Head of caudate nucleus (tissue), 42 donors: ENCODE measurements around the gene KANK2.

Source experiments
- DNase-seq, 42 donors: peaks; one replicate each; pipeline versions ENCODE4 v3.0.0 to v3.0.0-alpha.2; 2020 to 2021; ENCODE audit warnings: mixed read lengths in 7 of 42
- intact Hi-C: fragments of 100-400 bp; cut with DNase I; formaldehyde crosslinking; loops from one replicate; pipeline ENCODE4 v1.15.0; 2022

The KANK2 gene

DNA sequence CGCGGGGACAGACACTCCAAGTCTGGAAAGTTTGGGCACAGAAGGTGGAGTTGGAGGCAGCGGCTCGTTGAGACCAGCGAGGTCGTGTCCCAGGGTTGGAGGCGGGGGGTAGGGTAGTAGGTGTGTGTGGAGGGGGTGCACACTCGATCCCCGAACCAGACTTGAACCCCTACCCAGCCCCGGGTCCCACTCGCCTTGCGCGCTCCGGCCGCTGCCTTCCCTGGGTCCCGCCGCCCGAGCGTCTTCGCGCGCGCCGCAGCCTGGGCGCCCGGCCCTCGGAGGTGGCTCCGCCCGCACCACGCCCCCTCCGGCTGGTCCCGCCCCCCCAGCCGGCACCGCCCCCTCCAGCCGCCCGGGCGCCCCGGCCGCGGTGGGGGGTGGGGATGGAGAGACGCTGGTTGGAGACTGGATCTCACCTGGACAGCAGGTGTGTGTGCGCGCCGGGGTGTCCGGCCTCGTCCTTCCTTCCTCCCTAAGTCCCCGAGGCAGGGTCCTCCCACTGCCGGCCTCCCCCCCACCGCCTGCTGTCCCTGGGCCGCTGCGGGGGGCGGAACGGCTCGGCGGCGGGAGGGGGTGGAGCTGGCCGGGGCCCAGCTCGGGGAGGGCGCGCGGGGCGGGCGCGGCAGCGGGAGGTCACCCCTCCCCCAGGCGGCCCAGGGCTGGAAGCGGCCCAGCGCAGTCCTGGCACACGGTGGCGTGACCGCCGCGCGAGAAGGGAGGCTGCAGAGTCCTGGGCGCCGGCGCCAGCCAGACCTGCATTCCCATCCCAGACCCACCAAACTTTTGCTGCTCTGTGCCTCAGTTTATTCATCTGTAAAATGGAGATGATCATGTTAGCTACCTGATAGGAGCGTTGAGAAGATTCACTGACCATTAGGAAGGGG, at the start of gene KANK2:
Gene KANK2, minus strand, starts transcription at position 255 of the 884 bp plus-strand sequence. CDS start 3,034 bp downstream, outside the sequence.
- DNase-seq: peak; percentile 26 to 91 (median 81)
- intact Hi-C loops: no loop called here

DNA sequence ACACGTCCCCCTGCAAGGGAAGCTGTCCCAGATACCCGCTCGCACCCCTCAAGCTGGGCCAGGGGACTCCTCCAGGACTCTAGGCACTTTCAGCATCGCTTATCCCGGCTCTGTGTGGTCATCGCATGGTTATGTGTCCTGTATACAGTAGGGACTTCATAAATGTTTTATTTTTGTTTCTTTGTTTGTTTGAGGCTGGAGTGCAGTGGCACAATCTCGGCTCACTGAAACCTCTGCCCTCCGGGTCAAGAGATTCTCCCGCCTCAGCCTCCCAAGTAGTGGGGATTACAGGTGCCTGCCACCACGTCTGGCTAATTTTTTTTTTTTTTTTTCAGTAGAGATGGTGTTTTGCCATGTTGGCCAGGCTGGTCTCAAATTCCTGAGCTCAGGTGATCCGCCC, 49.6 kb upstream of the KANK2 start:
- intact Hi-C loops: no loop called here

DNA sequence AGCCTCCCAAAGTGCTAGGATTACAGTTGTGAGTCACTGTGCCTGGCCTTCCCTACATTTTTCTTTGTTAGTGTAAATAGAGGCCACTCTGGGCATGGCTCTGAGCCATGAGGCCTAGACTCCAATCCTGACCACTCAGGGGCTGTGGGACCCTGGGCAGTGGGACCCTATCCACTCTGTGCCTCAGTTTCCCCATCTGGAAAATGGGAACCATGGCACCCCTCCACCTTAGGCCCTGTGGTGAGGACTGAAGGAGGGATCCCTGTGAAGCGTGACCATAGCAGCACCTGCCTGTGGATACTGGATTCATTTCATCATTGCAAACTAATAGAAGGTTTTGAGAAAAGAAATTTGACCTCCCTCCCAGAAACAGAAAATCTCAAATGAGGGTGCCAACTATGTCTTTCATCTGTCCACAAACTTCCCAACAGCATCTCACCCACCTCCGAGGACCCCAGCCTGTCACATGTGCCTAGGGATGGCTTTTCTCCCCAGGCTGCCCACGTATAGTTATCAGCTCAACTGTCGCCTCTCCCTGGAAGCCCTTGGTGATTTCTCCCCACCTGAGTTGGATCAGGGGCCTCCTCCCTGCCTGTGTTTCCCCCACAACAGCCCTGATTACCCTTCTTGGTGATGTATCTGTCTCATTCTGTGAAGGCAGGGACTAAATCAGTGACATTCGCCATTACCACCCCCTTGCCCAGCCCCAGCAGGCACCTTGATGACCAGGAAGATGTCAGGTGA, 47.7 kb upstream of the KANK2 start:
- intact Hi-C loops: no loop called here

More for the DNA sequence above, 49.6 kb upstream of the KANK2 start:
- no peak for DNase-seq

DNA sequence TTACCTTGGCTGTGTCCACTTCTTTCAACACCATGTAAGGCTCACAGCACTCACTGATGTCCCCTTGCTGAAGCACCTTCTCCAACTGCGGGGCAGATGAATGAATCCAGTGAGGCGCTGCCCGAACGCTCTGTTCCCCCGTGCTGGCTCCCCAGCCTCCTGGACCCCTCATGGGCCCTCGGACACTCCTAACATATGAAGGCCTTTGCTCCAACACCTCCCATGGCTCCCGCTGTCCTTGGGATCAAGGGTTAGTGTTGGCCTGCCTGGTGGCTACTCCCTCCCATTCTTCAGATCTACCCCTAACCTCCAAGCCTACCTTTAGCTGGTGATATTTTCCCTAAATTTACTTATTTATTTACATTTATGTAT, 46.4 kb upstream of the KANK2 start:
- no peak for DNase-seq
- intact Hi-C loops: no loop called here

More for the DNA sequence above, 47.7 kb upstream of the KANK2 start:
- no peak for DNase-seq

DNA sequence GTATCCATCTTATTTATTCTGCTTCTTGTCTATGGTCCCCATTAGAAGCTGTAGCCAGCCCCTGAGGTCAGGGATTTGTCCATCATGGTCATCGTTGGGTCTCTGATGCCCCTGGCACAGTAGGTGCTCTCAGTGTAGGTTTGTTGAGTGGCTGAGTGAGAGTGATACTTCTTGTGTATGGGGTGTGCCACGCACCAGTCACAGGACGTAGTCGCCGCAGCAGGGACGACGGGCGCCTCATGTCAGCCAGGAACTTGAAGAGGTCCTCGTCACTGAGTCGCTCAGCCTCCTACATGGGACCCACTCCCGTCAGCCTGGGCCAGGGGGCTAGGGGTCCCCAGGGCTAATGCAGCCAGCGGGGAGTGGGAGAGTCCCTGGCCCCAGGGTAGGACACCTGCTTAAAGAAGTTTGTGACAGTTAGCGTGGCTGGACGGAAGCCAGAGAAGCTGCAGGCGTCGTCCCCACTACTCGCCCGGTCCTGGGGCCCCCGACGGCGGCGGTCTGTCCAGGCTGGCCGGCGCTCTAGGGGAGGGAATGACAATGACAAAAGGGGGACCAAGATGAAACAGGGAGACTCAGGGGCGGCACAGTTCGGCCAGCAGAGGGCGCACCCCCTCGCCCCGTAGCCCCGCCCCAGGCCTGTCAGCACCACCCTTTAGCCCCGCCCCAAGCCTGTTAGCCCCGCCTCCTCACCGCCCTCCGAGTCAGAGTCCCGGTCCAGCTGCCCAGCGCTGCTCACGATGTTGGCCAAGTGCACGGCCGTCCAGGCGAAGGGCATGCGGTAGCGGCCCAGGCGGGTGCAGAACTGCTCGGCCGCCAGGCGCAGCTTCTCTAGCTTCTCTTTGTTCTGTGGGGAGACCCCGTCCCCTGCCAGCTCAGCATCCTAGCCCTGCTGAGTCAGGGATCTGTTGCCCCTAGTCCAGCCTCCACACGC, 45.8 kb upstream of the KANK2 start:
- intact Hi-C loops: no loop called here
- peak; percentile 88 to 97 (median 93) for DNase-seq

DNA sequence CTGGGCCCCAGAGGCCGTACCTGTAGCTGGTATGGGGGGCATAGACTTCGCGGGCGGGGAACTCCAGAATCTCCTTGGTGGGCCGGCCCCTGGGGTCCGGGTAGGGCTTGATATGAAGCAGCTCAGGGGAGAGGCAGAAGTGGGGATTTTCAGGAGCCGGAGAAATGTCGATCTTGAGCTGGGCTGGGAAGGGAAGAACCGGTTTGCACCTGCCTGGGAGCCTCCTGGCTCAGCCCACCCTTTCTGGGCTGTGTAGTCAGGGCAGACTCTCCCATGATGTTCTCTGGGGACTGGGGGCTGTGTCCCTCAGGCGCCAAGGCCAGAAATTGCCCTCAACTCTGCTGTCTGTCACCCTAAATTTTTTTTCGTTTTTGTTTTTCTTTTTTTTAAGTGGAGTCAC, 44.7 kb upstream of the KANK2 start:
- intact Hi-C loops: no loop called here

DNA sequence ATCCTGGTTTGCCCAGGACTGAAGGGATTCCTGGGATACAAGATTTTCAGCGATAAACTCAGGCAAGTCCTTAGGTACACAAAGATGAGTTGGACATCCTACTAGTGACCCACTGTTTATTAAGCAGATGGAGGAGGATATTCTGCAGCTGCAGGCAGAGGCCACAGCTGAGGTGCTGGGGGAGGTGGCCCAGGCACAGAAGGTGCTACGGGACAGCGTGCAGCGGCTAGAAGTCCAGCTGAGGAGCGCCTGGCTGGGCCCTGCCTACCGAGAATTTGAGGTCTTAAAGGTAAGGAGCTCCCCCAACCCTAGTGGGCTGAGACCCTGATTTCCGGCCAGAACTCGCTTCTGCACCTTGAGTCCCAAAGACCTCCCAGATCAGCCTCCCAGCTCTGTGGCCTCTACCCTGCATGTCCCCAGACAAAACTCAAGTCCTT, 42.7 kb upstream of the KANK2 start:
- DNase-seq: no peak
- intact Hi-C loops: no loop called here

More for the DNA sequence above, 44.7 kb upstream of the KANK2 start:
- no peak for DNase-seq

DNA sequence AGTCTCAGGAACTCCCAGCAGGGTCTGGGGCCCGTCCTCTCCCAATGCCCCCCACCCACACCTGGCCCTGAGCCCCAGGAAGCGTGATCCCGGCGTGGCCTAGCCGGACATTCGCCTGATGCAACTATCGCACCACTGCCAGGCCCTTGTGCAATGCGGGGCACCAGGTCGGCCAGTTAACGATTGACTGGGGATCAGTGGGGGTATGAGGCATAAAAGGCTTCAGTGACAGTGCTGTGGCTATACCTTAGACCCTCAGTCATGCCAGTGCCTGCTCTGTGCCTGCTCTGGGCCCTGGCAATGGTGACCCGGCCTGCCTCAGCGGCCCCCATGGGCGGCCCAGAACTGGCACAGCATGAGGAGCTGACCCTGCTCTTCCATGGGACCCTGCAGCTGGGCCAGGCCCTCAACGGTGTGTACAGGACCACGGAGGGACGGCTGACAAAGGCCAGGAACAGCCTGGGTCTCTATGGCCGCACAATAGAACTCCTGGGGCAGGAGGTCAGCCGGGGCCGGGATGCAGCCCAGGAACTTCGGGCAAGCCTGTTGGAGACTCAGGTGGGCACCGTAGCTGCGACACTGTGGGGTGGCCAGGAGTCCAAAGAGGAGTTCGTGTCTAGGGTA, 42.1 kb upstream of the KANK2 start, which contains the start of gene ANGPTL8:
Gene ANGPTL8, plus strand, starts transcription at position 243 of the 624 bp plus-strand sequence. Its CDS starts 19 bp downstream, at position 262.
- intact Hi-C loops: no loop called here
- DNase-seq: no peak

DNA sequence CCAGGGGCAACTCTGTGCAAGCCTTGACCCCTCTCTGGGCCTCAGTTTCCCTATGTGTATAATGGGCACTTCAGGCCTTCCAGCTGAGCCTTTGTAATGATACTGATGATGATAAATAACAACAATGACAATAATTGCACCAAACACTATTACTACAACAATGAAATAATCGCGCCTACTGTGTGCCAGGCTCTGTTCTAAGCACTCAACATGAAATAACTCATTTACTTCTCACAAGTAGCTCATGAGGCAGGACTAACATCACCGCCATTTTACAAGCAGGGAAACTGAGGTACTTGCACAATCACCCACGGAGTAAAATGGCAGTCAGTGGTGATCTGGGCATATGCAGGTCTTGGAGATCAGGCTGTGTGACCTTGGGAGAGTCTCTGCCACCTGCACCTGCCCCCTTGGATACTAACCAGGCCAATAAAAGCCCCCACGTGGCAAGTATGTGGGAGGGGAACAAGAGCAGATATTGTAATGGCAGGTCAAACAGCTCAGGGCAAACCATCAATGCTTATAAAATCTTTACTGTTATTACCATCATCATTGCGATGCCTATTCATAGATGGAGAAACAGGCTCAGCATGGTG, 41.5 kb upstream of the KANK2 start:
- no peak for DNase-seq
- intact Hi-C loops: no loop called here

DNA sequence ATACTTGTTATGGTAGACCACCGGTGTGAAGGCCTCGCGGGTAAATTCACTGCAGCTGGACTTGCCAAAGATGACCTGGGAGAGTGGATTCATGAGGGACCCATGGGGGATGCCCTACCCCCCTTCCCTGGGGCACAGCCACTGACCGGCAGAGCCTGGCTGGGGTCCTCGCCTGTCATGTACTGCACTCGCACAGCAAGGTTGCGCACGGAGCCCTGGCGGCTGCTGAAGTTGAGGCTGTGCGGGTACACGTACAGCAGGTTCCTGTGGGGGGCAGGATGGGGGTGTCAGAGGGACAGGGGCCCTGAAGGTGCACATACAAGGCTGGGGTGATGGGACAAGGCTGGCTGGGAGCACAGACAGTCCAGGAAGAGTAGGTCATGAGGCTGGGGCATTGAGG, 40.7 kb upstream of the KANK2 start:
- no peak for DNase-seq
- intact Hi-C loops: no loop called here

DNA sequence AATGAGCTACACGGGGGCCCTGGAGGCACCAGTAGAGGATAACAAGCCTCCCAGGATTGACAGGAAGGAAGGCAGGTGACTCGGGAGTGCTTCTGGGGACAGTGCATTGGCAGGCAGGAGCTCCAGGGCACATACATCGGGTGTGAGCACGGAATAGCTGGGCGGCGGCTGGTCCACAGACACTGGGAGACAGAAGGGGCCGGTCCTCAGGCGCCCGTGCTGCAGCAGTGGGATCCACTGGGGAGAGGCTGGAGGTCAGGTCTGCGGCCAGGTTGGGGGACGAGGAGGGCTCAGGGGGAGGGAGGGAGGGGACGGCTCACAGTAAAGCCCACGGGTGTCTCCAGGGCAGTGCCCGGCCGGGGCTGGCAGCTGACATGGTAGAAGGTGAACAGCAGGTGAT, 40.0 kb upstream of the KANK2 start:
- intact Hi-C loops: no loop called here
- no peak for DNase-seq

DNA sequence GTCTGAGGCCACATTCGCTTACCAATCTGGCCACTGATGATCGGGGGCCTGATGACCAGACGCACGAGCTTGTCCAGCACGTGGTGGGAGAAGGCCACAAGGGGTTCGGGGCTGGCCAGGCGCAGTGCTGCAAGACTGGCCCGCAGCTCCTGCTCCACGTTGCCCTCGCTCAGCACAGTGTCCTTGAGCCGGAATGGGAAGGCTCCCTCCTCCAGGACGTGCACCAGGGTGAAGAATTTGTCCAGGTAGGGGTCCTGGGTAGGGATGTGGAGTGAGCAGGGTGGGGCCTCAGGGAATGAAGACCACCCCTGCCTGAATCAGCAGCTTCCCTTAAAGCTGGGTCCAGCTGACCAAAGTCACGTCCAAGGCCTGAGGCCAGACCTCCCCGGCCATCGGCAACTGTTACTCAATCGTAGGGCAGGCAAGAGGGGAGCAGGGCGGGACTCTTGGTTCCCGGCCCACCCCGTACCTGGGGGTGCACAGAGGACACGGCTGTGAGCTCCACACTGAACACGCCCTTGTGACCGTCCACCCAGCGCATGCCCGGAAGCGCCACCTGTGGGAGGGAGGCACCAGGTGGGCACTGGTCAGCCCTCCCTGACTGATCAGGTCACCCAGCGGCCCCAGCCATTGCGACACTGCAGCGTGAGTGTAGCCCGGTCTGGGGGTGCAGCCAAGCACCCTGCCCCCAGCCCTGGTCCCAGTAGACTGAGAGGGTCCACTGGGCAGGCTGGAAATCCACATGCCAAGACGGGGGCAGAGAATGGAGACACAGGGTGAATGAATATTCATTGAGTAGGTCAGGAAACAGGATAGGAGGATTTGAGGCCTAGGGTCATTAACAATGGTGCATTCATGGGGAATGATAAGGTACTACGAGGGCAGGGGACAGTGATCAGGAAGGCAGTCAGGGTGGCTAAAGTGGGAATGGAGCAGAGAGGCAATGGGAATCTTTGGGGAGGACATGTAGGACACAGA, 39.3 kb upstream of the KANK2 start:
- intact Hi-C loops: no loop called here
- no peak for DNase-seq

DNA sequence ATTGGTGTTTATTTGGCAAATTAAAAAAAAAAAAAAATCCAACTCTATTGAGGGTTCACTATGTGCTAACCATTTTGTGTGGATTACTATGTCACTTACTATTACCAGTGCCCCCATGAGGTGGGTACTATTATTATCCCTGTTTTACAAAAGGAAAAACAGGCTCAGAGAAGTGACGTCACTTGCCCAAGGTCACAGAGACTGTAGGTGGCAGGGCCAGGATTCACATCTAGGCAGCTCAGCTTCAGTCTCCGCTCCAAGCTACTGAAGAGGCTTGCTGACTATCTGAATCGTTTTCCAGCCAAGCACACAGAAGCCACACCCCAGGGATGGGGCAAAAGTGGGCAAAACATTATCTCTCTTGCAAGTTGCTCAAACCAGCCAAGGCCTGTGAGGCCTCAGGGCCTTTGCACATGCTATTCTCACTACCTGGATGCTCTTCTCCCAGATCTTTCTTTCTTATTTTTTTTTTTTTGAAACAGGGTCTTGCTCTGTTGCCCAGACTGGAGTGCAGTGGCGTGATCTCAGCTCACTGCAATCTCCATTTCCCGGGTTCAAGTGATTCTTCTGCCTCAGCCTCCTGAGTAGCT, 37.2 kb upstream of the KANK2 start:
- DNase-seq: no peak
- intact Hi-C loops: no loop called here

DNA sequence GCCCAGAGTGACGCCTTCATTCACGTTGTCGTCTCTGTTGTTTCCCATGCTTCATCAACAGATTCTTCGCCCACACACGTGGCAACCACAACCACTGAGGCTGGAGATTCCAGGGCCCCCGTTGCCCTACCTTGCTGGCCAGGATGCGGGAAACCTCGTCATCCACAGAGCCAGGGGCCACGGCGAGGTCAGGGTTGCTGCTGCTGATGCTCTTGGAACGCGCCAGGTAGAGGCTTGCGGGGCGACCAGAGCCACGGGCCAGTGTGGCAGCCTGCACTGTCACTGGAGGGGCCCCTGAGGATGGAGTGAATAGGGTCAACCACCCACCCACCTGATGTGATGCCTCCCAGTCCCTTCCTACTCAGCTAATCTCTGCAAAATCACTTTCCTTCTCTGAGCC, 35.7 kb upstream of the KANK2 start:
- DNase-seq: no peak
- intact Hi-C loops: no loop called here

DNA sequence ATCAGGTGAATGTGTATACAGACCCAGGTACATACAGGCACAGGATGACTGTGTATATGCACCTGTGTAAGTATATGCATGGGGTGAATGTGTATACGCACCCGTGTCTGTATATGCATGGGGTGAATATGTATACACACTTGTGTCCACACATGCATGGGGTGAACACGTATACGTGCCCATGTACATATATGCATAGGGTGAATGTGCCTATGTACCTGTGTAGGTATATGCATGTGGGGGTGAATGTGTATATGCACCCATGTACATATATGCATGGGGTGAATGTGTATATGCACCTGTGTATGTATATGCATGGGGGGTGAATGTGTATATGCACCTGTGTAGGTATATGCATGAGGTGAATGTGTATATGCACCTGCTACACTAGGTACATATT, 35.2 kb upstream of the KANK2 start:
- intact Hi-C loops: no loop called here
- no peak for DNase-seq

DNA sequence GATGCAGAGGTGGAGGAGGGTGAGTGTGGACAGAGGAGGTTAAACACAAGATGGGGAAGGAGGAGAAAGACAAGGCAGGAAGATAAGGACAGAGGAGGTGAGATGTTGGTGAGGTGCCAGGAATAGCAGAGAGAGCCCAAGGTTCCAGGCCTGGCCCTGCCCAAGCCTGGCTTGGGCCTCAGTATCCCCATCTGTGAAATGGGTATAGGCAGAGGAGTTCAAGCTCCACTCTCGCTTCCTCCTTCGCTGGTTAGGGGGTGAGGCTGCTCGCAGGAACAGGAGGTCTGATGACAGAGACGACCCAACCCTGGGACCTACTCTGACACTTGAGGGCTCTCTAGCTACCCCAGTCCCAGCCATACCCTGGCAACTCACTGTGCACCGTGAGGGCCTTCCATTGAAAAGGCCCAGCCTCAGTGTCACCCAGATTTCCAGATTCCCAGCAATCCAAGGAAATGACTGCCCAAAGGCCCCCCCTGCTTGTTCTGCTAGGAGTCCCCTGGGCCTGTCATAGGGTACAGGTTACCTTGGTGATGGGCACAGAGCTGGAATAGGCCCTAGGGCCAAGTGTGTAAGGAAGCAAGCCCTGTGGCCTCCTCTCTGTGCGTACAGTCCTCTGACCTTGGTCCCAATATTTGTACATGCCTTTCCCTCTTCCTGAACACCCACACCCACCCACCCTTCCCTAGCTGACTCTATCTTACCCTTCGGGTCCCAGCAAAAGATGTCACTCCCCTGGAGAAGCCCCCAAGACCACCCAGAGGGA, 33.5 kb upstream of the KANK2 start:
- no peak for DNase-seq
- intact Hi-C loops: no loop called here
